Measurements from ENCODE around the gene RBMS1. TPM values are rescaled to one million over a fixed set of nuclear protein-coding genes. Genes with fewer than 3 reads are reported as not detected.

RBMS1 gene
- total RNA-seq, 4 donors from 2014 or later: 133 to 180 (median 139) TPM

DNA sequence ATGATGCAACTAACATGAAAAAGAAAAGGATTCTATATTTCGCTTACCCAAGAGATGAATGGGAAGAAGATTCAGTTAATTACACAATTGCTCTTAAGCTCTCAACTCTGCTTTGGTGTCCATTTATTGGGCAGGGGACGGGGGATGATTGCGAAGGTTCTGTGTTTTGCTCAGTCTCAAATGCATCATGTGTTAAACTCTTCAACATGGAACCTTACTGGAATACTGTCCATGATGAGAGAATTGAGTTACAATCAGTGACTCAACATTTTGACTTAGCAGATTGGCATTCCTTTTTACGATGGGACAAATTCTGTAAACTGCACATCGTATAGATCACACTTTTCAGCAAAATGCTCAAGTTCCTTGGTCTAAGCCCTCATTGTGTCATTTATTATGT lies 135.6 kb downstream of the RBMS1 start:
- TF ChIP-seq, protein P1, sequence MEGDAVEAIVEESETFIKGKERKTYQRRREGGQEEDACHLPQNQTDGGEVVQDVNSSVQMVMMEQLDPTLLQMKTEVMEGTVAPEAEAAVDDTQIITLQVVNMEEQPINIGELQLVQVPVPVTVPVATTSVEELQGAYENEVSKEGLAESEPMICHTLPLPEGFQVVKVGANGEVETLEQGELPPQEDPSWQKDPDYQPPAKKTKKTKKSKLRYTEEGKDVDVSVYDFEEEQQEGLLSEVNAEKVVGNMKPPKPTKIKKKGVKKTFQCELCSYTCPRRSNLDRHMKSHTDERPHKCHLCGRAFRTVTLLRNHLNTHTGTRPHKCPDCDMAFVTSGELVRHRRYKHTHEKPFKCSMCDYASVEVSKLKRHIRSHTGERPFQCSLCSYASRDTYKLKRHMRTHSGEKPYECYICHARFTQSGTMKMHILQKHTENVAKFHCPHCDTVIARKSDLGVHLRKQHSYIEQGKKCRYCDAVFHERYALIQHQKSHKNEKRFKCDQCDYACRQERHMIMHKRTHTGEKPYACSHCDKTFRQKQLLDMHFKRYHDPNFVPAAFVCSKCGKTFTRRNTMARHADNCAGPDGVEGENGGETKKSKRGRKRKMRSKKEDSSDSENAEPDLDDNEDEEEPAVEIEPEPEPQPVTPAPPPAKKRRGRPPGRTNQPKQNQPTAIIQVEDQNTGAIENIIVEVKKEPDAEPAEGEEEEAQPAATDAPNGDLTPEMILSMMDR (IDR thresholded peaks at IDR 0.05): no peak
- no peak for DNase-seq (ENCODE audit: low spot score)
- ATAC-seq (ENCODE audit: low FRiP score): no peak

DNA sequence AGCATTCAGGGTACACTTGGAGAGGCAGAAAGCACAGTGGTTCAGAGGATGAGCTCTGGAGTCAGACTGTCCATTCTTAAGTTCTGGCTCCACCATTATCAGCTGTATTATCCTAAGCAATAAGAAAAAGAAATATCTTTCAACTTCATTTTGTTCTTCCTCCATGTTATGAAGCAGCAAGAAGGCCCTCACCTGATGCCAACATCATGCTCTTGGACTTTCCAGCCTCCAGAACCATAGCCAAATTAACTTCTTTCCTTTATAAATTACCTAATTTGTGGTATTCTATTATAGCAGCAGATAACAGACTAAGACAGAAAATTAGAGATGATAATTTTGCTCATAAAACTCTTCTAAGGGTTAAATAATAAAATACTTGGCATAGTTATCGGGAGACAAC lies 137.1 kb downstream of the RBMS1 start:
- ATAC-seq (ENCODE audit: low FRiP score) (no peak), DNase-seq (ENCODE audit: low spot score) (no peak)
- TF ChIP-seq, protein P1 (IDR thresholded peaks at IDR 0.05): no peak

DNA sequence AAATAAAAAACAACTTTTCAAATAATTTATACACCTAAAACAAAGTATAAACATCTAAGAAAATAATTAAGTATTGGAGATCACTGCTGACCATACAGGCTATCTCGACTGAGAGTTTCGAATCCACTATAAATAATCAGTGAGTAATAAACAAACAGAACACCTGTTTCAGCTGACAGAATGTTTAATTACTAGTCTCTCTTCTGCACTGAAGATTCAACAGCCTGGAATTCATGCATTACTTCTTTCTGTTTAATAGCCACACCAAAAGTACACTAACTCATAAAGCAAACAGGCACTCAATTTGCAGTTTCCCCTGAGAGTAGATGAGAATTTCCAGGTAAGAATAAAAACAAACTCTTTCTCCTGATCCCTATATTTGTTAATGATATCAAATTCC lies 138.5 kb downstream of the RBMS1 start:
- ATAC-seq (ENCODE audit: low FRiP score) (no peak), DNase-seq (ENCODE audit: low spot score) (no peak)
- TF ChIP-seq, protein P1 (IDR thresholded peaks at IDR 0.05): no peak

DNA sequence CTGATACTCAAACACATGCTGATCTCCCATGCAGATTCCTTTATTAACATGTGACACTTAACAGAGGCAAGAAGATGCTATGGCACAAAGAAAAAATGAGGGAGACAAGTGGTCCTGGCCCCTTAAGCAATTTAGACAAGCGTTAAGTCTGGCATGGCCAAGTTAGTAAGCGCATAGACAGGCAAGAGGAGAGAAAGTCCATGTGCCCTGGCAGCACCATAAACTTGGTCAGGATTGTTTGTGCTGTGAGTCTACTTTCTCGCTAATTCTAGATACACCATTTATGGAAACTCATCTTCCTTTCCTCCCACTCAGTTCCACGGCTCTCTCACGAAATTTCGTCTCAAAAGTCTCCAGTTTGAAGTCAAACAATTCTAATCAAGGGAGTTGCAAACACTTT lies 138.9 kb downstream of the RBMS1 start:
- ATAC-seq (ENCODE audit: low FRiP score) (no peak), DNase-seq (ENCODE audit: low spot score) (no peak)
- TF ChIP-seq, protein P1 (IDR thresholded peaks at IDR 0.05): no peak

DNA sequence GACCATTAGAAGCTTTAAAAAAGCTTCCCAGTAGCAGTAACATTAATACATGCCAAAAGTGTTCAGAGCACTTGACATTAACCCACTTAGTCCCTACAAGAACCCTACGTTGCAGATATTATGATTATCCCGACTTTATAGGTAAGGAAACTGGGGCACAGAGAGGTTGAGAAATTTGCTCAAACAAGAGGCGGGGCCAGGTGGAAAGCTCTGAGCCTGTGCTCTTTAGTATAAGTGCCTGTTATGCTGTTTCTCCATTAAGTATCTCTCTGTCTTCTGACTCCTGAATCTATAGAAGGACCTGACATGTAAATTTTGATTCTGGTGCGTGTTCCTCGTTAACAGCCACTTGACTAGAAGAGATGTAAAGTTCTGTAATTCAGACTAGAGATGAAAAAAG lies 139.8 kb downstream of the RBMS1 start:
- ATAC-seq (ENCODE audit: low FRiP score) (no peak), DNase-seq (ENCODE audit: low spot score) (no peak)
- TF ChIP-seq, protein P1 (IDR thresholded peaks at IDR 0.05): no peak

DNA sequence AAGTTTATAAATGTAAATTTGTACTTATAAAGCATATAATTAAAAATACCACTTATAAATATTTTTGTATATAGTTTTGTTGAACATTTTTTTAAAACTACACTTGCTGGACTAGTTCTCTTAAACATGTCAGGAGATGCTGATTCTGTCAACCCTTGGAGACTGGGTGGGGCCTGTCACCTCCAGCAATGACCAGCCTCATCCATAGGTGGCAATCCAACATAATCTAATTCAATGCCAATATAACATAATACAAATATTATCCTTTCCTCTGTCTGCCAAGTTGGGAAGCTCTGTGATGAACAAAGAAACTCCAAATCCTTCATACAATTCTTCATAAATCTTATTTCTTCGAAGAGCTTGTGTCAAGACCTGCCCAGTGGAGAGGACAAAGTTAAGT lies 140.4 kb downstream of the RBMS1 start:
- TF ChIP-seq, protein P1 (IDR thresholded peaks at IDR 0.05): no peak
- no peak for ATAC-seq (ENCODE audit: low FRiP score)
- DNase-seq (ENCODE audit: low spot score): no peak

DNA sequence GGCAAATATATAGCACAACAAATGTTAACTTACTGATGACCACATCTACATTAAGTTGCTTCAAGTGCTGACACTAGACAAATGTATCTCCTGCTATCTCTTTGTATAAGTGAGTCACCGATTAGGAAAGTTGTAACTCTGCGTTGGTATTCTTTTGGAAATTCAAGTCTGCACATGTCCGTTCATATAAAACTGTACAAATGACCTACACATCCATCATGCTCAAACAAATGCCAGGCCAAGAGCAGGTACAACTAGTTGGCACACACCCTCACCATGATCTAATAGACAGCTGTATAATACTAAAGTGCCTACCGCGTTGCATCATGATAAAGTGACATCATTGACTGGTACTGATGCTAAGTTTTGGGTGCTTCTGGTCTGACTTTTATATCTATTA lies 141.1 kb downstream of the RBMS1 start:
- TF ChIP-seq, protein P1 (IDR thresholded peaks at IDR 0.05): no peak
- DNase-seq (ENCODE audit: low spot score) (no peak), ATAC-seq (ENCODE audit: low FRiP score) (peak; percentile 53)

Data from omental fat pad (tissue), 4 donors.